Spleen (tissue), 11 donors: ENCODE results near the gene GCH1. TPM values are rescaled to one million over a fixed set of nuclear protein-coding genes. Genes with fewer than 3 reads are reported as not detected.

Source experiments
- DNase-seq: peaks from one replicate; pipeline ENCODE4 v3.0.0-alpha.2; 2020
- H3K27ac ChIP-seq, 8 donors: fragments of 200-600 bp; sonication (generic) in 7 of 8; 1 replicate in 4 of 8; 2 replicates in 4 of 8; pipeline versions ENCODE4 v1.5.0 to v1.8.0; 2016 to 2021; ENCODE audit warnings: inconsistent platforms in 4 of 8, mild to moderate bottlenecking in 4 of 8, moderate library complexity in 1 of 8
- H3K27me3 ChIP-seq, 7 donors: fragments of 200-600 bp; sonication (generic) in 6 of 7; replicated peaks in 1 of 7; 1 replicate in 4 of 7; 2 replicates in 3 of 7; pipeline versions ENCODE4 v1.5.0 to v1.8.0; 2016 to 2021; ENCODE audit warnings: inconsistent platforms in 3 of 7, mild to moderate bottlenecking in 1 of 7
- H3K36me3 ChIP-seq, 6 donors: fragments of 200-600 bp; sonication (generic) in 5 of 6; 1 replicate in 4 of 6; 2 replicates in 2 of 6; pipeline versions ENCODE4 v1.5.0 to v1.8.0; 2016 to 2021; ENCODE audit warnings: inconsistent platforms in 2 of 6
- H3K4me1 ChIP-seq, 6 donors: fragments of 200-600 bp; sonication (generic) in 5 of 6; 1 replicate in 3 of 6; 2 replicates in 3 of 6; pipeline versions ENCODE4 v1.5.0 to v1.8.0; 2016 to 2021; ENCODE audit warnings: inconsistent platforms in 3 of 6
- H3K4me3 ChIP-seq, 8 donors: fragments of 200-600 bp; sonication (generic) in 7 of 8; 1 replicate in 4 of 8; 2 replicates in 4 of 8; pipeline versions ENCODE4 v1.5.0 to v1.8.0; 2016 to 2021; ENCODE audit warnings: inconsistent platforms in 4 of 8, mild to moderate bottlenecking in 4 of 8, moderate library complexity in 2 of 8
- H3K9me3 ChIP-seq, 8 donors: fragments of 200-600 bp; sonication (generic) in 7 of 8; 1 replicate in 4 of 8; 2 replicates in 4 of 8; pipeline versions ENCODE4 v1.5.0 to v1.8.0; 2016 to 2021; ENCODE audit warnings: inconsistent platforms in 4 of 8
- POLR2A ChIP-seq, 3 donors: fragments of 450-650 bp; IDR thresholded peaks; one replicate each; pipeline ENCODE4 v1.5.1; 2017; ENCODE audit warnings: antibody characterized with exemption in 3 of 3, mild to moderate bottlenecking in 1 of 3
- POLR2AphosphoS5 ChIP-seq, 3 donors: sonication (generic); formaldehyde crosslinking; IDR thresholded peaks; one replicate each; pipeline ENCODE4 v1.5.1; 2017; ENCODE audit warnings: antibody characterized with exemption in 3 of 3
- WGBS, 5 donors: extraction: QIAGEN DNeasy Blood & Tissue Kit in 3 of 5; methylation state at CpG; one replicate each; pipeline versions ENCODE4 v1.1.5 to v1.1.7; 2013 to 2018; 5-methylcytosine and 5-hydroxymethylcytosine counted together
- intact Hi-C: fragments of 100-400 bp; cut with DNase I; formaldehyde crosslinking; loops from one replicate; pipeline ENCODE4 v1.15.0; 2023; ENCODE audit warnings: low total_unique reads
- polyA plus RNA-seq, 3 donors: library from polyadenylated mRNA; stranded (reverse); fragments of 200-250 nt; gene quantifications; one replicate each; pipeline ENCODE4 v1.2.1, GENCODE V29; 2013
- total RNA-seq, 7 donors: library from RNA; depleted of rRNA in 3 of 7; stranded (reverse); fragments of >200 nt in 3 of 7; fragmentation: NEBNext Ultra II Directional in 4 of 7; extraction: Animal tissue kit (Norgen Biotek cat#: 25700) in 4 of 7; gene quantifications; one replicate each; pipeline versions ENCODE4 v1.1.0 to v1.2.1, GENCODE V29; 2016 to 2021
- TF ChIP-seq, protein P1 (sequence below), 11 experiments: fragments of 200-600 bp in 7 of 11; fragments of 450-650 bp in 4 of 11; sonication (generic) in 4 of 11; IDR thresholded peaks in 8 of 11; conservative IDR thresholded peaks in 3 of 11; 1 replicate in 7 of 11; 2 replicates in 4 of 11; pipeline versions ENCODE4 v1.4.0 to v1.8.0; 2016 to 2021; ENCODE audit warnings: antibody characterized with exemption in 11 of 11, inconsistent platforms in 4 of 11, mild to moderate bottlenecking in 1 of 11
- donor health status: healthy with polysubstance abuse.
- donor health status: DM: no; HTN: no; CAD: no; lungs with moderate emphysema.
- donor health status: DM: no; HTN: no; CAD: no.
- donor health status: Bipolar disorder and iron deficiency.
- donor health status: healthy.
- donor health status: DM: no; HTN: no; CAD: no.
- donor health status: DM: yes; HTN: yes; CAD: no.

The GCH1 gene
- total and polyA plus RNA-seq, 10 donors = 11.2 to 23.3 (median 20.3) TPM

DNA sequence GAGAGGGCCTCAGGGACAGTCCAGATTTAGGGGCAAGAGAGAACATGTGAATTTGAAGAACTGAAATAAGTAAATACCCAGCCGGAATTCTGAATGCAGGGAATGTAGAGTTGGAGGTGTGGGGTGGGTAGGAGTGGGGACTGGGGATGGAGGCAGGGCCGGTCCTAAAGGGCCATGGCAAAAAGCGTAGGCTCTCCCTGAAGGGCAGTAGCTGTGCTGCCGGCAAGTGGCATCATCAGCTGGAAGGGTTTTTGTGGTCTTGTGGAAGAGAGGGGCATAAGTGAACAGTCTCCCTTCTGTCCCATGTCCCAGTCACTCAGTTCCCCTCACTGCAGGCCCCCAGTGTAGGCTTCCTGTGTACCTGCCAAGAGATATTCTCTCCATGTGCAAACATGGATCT lies 104.6 kb downstream of the GCH1 start:
- H3K27me3 ChIP-seq = no peaks in the 10 kb centered on the region
- H3K36me3 ChIP-seq = no peaks in the 10 kb centered on the region
- H3K9me3 ChIP-seq = peaks cover 0 to 13% (median 10%) of the 10 kb centered on the region in 8 donors
- TF ChIP-seq POLR2AphosphoS5 (IDR thresholded peaks at IDR 0.05) = no peak
- no peaks in the 10 kb centered on the region for H3K4me1 ChIP-seq
- DNase-seq = no peak
- intact Hi-C loops = no loop called here
- no peak overlapping the region for H3K27ac ChIP-seq
- 46 to 68% (median 64%) methylated on average over 4 of the region's 4 CpGs for WGBS, 5 donors
- H3K4me3 ChIP-seq = no peak overlapping the region

DNA sequence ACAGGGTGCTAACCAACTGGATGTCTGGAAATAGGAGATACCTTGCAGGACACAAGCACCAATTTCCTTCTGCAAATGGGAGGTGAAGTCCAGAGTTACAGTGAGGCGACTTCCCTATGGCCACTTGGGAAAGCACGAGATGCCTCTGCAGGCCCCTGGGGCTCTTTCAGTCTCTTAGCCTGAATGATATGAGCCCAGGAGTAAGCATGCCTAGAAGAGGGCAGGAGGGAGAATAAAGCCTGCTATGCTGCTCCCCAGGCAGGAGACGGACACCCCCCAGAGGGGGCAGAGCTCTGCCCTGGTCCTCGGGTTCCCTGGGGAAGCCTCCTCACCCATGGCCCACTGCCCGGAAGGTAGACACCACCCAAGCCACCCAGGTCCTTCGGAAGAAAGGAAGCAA lies 105.1 kb downstream of the GCH1 start:
- intact Hi-C loops = no loop called here

DNA sequence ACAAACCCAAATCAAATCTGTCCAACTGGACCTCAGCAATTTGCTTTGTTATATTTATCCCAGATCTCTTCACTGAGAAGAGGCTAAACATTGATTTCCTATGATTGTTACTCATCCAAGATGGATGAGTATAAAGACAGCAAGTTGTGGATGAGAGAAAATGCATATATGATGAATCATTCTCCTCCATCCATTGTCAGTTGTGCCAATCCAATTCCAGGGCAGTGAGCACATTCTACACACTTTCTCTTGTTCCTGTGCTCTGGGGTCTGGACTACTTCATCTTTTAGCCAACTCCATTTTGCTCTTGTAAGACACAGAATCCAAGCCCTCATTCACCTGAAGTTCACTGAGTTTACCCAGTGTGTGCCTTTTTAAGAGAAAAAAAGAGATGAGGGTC lies 105.7 kb downstream of the GCH1 start:
- H3K4me1 ChIP-seq = no peaks in the 10 kb centered on the region
- peaks cover 0 to 5% (median 0%) of the 10 kb centered on the region in 6 donors for H3K36me3 ChIP-seq
- intact Hi-C loops = no loop called here
- TF ChIP-seq, protein P1, sequence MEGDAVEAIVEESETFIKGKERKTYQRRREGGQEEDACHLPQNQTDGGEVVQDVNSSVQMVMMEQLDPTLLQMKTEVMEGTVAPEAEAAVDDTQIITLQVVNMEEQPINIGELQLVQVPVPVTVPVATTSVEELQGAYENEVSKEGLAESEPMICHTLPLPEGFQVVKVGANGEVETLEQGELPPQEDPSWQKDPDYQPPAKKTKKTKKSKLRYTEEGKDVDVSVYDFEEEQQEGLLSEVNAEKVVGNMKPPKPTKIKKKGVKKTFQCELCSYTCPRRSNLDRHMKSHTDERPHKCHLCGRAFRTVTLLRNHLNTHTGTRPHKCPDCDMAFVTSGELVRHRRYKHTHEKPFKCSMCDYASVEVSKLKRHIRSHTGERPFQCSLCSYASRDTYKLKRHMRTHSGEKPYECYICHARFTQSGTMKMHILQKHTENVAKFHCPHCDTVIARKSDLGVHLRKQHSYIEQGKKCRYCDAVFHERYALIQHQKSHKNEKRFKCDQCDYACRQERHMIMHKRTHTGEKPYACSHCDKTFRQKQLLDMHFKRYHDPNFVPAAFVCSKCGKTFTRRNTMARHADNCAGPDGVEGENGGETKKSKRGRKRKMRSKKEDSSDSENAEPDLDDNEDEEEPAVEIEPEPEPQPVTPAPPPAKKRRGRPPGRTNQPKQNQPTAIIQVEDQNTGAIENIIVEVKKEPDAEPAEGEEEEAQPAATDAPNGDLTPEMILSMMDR (IDR thresholded peaks at IDR 0.05 in 8 of 11, conservative IDR thresholded peaks at IDR 0.05 in 3 of 11) = no peak
- TF ChIP-seq POLR2AphosphoS5 (IDR thresholded peaks at IDR 0.05) (no peak), POLR2A (IDR thresholded peaks at IDR 0.05) (no peak)
- no peak overlapping the region for H3K27ac ChIP-seq
- H3K4me3 ChIP-seq = no peak overlapping the region
- peaks cover 0 to 13% (median 10%) of the 10 kb centered on the region in 8 donors for H3K9me3 ChIP-seq
- no peaks in the 10 kb centered on the region for H3K27me3 ChIP-seq
- no peak for DNase-seq

More for the DNA sequence above, 105.1 kb downstream of the GCH1 start:
- 78 to 93% (median 85%) methylated on average over 4 to 6 of the region's 6 CpGs for WGBS, 5 donors
- TF ChIP-seq, protein P1 (IDR thresholded peaks at IDR 0.05 in 8 of 11, conservative IDR thresholded peaks at IDR 0.05 in 3 of 11) = no peak
- no peak for TF ChIP-seq POLR2AphosphoS5 (IDR thresholded peaks at IDR 0.05)
- no peak for TF ChIP-seq POLR2A (IDR thresholded peaks at IDR 0.05)
- no peaks in the 10 kb centered on the region for H3K36me3 ChIP-seq
- H3K4me3 ChIP-seq = no peak overlapping the region
- no peak overlapping the region for H3K27ac ChIP-seq
- no peaks in the 10 kb centered on the region for H3K4me1 ChIP-seq
- H3K9me3 ChIP-seq = peaks cover 0 to 13% (median 10%) of the 10 kb centered on the region in 8 donors
- no peaks in the 10 kb centered on the region for H3K27me3 ChIP-seq
- DNase-seq = no peak

DNA sequence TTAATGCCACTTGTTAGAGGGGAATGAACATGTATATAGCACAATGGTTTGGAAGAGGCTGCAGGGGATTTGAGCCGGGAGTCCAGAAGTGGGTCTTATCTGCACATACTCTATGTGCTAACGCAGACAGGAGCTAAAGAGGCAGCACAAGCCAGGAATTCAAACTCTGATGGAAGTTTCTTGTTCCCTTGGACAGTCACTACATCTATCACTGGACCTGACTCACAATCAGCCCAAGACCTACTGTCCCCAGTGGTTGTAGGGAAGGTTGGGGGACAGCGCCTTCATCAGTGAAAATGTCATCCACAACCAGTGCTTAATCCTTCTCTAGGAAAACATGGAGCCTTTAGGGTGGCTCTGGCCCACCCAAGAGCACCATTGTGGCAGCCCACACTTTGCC lies 107.8 kb downstream of the GCH1 start:
- H3K36me3 ChIP-seq = peaks cover 0 to 12% (median 3%) of the 10 kb centered on the region in 6 donors
- no peak overlapping the region for H3K4me3 ChIP-seq
- peaks cover 0 to 13% (median 10%) of the 10 kb centered on the region in 8 donors for H3K9me3 ChIP-seq
- no peak overlapping the region for H3K27ac ChIP-seq
- WGBS, 5 donors = 88 to 97% (median 94%) methylated on average over 3 of the region's 3 CpGs
- intact Hi-C loops = no loop called here
- no peaks in the 10 kb centered on the region for H3K4me1 ChIP-seq
- no peaks in the 10 kb centered on the region for H3K27me3 ChIP-seq
- TF ChIP-seq POLR2AphosphoS5 (IDR thresholded peaks at IDR 0.05) (no peak), POLR2A (IDR thresholded peaks at IDR 0.05) (no peak)
- TF ChIP-seq, protein P1 (IDR thresholded peaks at IDR 0.05 in 8 of 11, conservative IDR thresholded peaks at IDR 0.05 in 3 of 11) = no peak
- no peak for DNase-seq

DNA sequence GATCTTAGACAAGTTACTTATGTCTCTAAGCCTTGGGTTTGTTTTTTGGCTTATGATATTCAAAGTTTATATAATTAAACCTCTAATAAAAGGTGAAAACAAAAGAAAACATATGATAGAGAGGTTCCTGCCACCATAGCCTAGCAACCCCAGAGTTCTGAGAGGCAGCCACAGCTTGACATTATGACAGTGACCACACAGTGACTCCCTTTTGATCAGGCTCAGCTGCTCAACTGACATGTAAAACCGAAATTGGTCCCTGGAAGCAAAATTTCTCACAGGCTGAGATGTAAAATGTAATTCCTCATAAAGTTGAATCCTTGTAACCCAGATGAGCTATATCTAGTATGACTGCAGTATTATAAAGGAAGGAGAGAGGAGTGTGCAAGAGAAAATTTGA lies 108.5 kb downstream of the GCH1 start:
- Histone ChIP-seq H3K27ac (no peak overlapping the region), H3K36me3 (peaks cover 0 to 19% (median 6%) of the 10 kb centered on the region in 6 donors), H3K9me3 (peaks cover 0 to 13% (median 10%) of the 10 kb centered on the region in 8 donors), H3K4me3 (no peak overlapping the region), H3K4me1 (no peaks in the 10 kb centered on the region), H3K27me3 (no peaks in the 10 kb centered on the region)
- no peak for TF ChIP-seq POLR2AphosphoS5 (IDR thresholded peaks at IDR 0.05)
- no peak for TF ChIP-seq POLR2A (IDR thresholded peaks at IDR 0.05)
- TF ChIP-seq, protein P1 (IDR thresholded peaks at IDR 0.05 in 8 of 11, conservative IDR thresholded peaks at IDR 0.05 in 3 of 11) = no peak
- 56 to 71% (median 64%) methylated on average over 1 of the region's 1 CpG for WGBS, 5 donors
- intact Hi-C loops = no loop called here
- DNase-seq = no peak
